HUES48 (cell line): Measurements from ENCODE around the gene BECN2.
"Not testable (repeated sequence)": the region's sequence is repeated elsewhere in the genome, so short reads cannot be mapped to it uniquely, and the experiment has no call there.

Source experiments
- H3K27ac ChIP-seq: one replicate; pipeline ENCODE4 v1.7.0; 2013; ENCODE audit warnings: low read depth, low read length, inconsistent platforms
- H3K27me3 ChIP-seq: 2 replicates; pipeline ENCODE4 v1.6.1; 2013; ENCODE audit warnings: mild to moderate bottlenecking, low read length; ENCODE audit not compliant: control insufficient read depth, insufficient read depth
- H3K36me3 ChIP-seq: 2 replicates; pipeline ENCODE4 v1.6.1; 2013; ENCODE audit warnings: low read length; ENCODE audit not compliant: control insufficient read depth, insufficient read depth
- H3K4me1 ChIP-seq: 2 replicates; pipeline ENCODE4 v1.6.1; 2013; ENCODE audit warnings: mild to moderate bottlenecking, low read length; ENCODE audit not compliant: control insufficient read depth, insufficient read depth
- H3K4me3 ChIP-seq: 2 replicates; pipeline ENCODE4 v1.5.1; 2013; ENCODE audit warnings: mild to moderate bottlenecking, low read depth, low read length
- H3K9ac ChIP-seq: 2 replicates; pipeline ENCODE4 v1.6.1; 2013; ENCODE audit warnings: mild to moderate bottlenecking, low read depth, low read length, moderate library complexity
- H3K9me3 ChIP-seq: 2 replicates; pipeline ENCODE4 v1.6.1; 2013; ENCODE audit warnings: low read length; ENCODE audit not compliant: control insufficient read depth, insufficient read depth

BECN2 gene

DNA sequence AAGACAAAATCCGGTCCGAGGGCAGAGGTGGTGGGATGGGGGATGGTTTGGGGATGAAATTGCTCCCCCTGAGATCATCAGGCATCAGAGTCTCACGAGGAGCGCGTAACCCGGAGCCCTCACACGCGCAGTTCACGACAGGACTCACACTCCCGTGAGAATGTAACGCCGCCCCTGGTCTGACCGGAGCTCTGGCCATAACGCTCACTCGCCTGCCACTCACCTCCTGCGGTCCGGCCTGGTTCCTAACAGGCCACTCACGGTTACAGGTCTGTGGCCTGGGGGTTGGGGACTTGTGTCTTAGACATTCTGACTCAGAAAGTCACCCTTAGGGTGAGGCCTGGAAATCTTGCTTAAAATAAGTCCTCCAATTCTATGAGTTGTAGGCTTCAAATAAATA is 21.5 kb downstream of the BECN2 start:
- H3K36me3 ChIP-seq = no peaks in the 10 kb centered on the region
- no peak overlapping the region for H3K27ac ChIP-seq
- H3K4me3 ChIP-seq = no peak overlapping the region
- H3K9ac ChIP-seq = no peak overlapping the region
- no peaks in the 10 kb centered on the region for H3K27me3 ChIP-seq
- no peaks in the 10 kb centered on the region for H3K9me3 ChIP-seq
- no peaks in the 10 kb centered on the region for H3K4me1 ChIP-seq

DNA sequence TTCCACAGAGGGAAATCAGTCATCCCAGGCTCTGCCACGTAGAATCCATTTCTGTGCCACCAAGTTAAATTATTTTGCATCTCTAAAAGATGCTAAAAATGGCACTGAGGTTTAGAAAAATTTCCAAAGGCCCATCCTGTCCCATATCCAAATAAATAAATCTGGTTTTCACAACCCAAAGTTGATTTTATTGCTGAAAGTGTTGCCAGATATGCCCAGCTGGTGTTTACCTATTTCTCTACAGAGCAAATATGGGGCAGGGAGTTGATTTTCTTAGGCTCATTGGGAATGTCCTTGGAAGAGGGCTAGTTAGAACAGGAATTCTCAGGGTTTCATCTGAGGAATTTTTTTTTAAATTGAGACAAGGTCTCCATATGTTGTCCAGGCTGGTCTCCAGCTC is 22.4 kb downstream of the BECN2 start:
- no peaks in the 10 kb centered on the region for H3K9me3 ChIP-seq
- no peak overlapping the region for H3K4me3 ChIP-seq
- no peaks in the 10 kb centered on the region for H3K36me3 ChIP-seq
- no peaks in the 10 kb centered on the region for H3K4me1 ChIP-seq
- no peaks in the 10 kb centered on the region for H3K27me3 ChIP-seq
- no peak overlapping the region for H3K27ac ChIP-seq
- no peak overlapping the region for H3K9ac ChIP-seq

- no peak overlapping the region for H3K9ac ChIP-seq
- no peaks in the 10 kb centered on the region for H3K9me3 ChIP-seq
- no peaks in the 10 kb centered on the region for H3K36me3 ChIP-seq
- no peaks in the 10 kb centered on the region for H3K4me1 ChIP-seq
- no peaks in the 10 kb centered on the region for H3K27me3 ChIP-seq
- H3K4me3 ChIP-seq = no peak overlapping the region
- H3K27ac ChIP-seq = no peak overlapping the region
These were observed 28.2 kb downstream of the BECN2 start for GRCh38 chr1:241985787-241986186.

DNA sequence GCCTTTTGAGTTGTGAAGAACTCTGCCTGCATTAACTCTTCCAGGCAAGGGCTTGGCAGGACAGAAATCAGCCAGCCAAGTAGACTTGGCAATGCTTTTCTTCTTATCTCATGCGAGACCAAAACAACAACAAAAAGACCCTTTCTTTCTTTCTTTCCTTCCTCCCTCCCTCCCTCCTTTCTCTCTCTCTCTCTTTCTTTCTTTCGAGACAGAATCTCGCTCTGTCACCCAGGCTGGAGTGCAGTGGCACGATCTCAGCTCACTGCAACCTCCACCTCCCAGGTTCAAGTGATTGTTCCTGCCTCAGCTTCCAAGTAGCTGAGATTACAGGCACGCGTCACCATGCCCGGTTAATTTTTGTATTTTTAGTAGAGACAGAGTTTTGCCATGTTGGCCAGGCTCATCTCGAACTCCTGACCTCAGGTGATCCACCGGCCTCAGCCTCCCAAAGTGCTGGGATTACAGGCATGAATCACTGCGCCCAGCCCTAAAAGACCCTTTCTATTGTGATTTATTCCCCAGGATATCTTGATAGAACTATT is 30.9 kb downstream of the BECN2 start:
- not testable (repeated sequence) for H3K27ac ChIP-seq, H3K9ac ChIP-seq, H3K9me3 ChIP-seq, H3K4me3 ChIP-seq, H3K4me1 ChIP-seq, H3K36me3 ChIP-seq, H3K27me3 ChIP-seq

DNA sequence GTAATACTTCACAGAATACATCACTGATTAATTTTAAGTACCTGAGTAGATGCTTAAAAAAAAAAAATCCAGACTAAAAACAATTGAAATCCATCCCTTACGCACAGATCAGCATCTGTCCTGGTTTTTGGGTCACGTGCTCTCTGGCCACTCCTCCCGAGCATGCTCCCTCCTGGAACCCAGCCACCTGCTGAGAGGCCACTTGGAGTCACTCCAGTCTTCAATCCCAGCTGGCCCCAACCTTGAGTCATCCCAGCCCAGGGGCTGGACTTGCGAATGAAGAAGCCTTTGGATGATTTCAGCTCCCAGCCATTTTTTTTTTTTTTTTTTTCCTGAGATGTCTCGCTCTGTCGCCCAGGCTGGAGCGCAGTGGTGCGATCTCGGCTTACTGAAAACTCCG is 32.5 kb downstream of the BECN2 start:
- Histone ChIP-seq H3K36me3 (no peaks in the 10 kb centered on the region), H3K9me3 (no peaks in the 10 kb centered on the region), H3K9ac (no peak overlapping the region), H3K27me3 (no peaks in the 10 kb centered on the region), H3K27ac (no peak overlapping the region), H3K4me3 (no peak overlapping the region), H3K4me1 (no peaks in the 10 kb centered on the region)

GRCh38 chr1:241992734-241993133 is 35.2 kb downstream of the BECN2 start:
- Histone ChIP-seq H3K4me1 (no peaks in the 10 kb centered on the region), H3K27ac (no peak overlapping the region), H3K36me3 (no peaks in the 10 kb centered on the region), H3K9me3 (no peaks in the 10 kb centered on the region), H3K4me3 (no peak overlapping the region), H3K9ac (no peak overlapping the region), H3K27me3 (no peaks in the 10 kb centered on the region)

DNA sequence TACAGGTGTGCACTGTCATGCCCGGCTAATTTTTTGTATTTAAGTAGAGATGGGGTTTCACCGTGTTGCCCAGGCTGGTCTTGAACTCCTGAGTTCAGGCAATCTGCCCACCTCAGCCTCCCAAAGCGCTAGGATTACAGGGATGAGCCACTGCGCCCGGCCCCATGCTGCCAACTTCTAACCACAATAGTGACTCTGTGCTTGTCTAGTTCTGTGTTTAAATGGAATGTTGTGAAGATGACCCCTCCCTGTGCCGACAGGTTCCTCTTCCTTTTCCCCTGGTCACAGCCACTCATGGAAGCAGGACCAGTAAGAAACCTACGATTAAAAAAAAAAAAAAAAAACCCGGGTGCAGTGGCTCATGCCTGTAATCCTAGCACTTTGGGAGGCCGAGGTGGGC is 36.6 kb downstream of the BECN2 start:
- Histone ChIP-seq H3K27me3 (no peaks in the 10 kb centered on the region), H3K36me3 (no peaks in the 10 kb centered on the region), H3K4me3 (no peak overlapping the region), H3K9ac (no peak overlapping the region), H3K4me1 (peaks cover 5% of the 10 kb centered on the region), H3K9me3 (no peaks in the 10 kb centered on the region), H3K27ac (no peak overlapping the region)

GRCh38 chr1:241997401-241997998 is 39.9 kb downstream of the BECN2 start:
- Histone ChIP-seq H3K27me3 (no peaks in the 10 kb centered on the region), H3K36me3 (no peaks in the 10 kb centered on the region), H3K4me1 (peaks cover 6% of the 10 kb centered on the region), H3K4me3 (no peak overlapping the region), H3K27ac (no peak overlapping the region), H3K9ac (no peak overlapping the region), H3K9me3 (no peaks in the 10 kb centered on the region)

DNA sequence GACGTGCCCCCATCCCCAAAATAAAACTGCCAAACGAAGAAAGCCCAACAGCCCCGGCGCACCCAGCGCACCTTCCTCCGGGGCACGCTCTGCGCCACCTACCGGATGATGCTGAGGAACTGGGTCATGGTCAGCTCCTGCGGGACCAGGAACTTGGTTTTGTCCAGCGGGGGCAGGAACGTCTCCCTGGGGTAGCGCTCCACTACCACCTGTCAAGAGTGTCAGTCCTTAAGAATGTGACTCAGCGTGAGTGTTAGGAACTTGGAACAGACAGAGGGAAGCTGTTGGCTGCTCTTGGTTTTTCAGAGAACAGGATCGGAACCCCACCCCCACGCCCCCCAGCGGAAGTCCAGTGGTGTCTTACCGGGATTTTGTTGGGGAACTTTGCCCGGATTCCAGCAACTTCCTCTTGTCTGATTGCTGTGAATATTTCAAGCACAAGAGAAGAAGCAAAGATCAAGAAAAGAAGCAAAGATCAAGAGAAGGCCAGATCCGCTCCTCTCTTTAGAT is 40.9 kb downstream of the BECN2 start:
- no peaks in the 10 kb centered on the region for H3K27me3 ChIP-seq
- H3K9me3 ChIP-seq = no peaks in the 10 kb centered on the region
- no peak overlapping the region for H3K9ac ChIP-seq
- H3K4me3 ChIP-seq = peak overlapping the region; percentile 64
- no peaks in the 10 kb centered on the region for H3K36me3 ChIP-seq
- H3K4me1 ChIP-seq = peaks cover 6% of the 10 kb centered on the region
- peak overlapping the region; percentile 57 for H3K27ac ChIP-seq

- H3K4me3 ChIP-seq = peak within 1 kb of the TSS; percentile 64
These were observed 41.5 kb downstream of the BECN2 start, which contains the start of gene MAP1LC3C for GRCh38 chr1:241999026-241999425. TSS of gene MAP1LC3C (minus strand) at chr1:241999098. CDS start at chr1:241999008, 90 bp downstream.

DNA sequence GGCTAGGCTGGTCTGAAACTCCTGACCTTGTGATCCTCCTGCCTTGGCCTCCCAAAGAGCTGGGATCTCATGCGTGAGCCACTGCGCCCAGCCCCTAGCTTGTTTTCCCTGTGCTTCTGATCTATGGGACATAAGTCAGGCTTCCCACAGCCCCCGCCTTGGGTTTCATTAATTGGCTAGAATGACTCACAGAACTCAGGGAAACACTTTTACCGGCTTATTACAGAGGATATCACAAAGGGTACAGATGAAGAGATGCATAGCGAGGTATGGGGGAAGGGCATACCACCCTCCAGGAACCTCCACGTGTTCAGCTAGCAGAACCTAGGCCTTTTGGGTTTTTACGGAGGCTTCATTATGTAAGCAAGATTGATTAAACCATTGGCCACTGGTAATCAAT is 42.9 kb downstream of the BECN2 start:
- Histone ChIP-seq H3K36me3 (no peaks in the 10 kb centered on the region), H3K9me3 (no peaks in the 10 kb centered on the region), H3K9ac (no peak overlapping the region), H3K27ac (no peak overlapping the region), H3K4me3 (no peak overlapping the region), H3K4me1 (peaks cover 6% of the 10 kb centered on the region), H3K27me3 (no peaks in the 10 kb centered on the region)

More at GRCh38 chr1:241999026-241999425, 41.5 kb downstream of the BECN2 start, which contains the start of gene MAP1LC3C:
- H3K27me3 ChIP-seq = no peaks in the 10 kb centered on the region
- H3K9ac ChIP-seq = no peak within 1 kb of the TSS
- no peaks in the 10 kb centered on the region for H3K36me3 ChIP-seq
- H3K4me1 ChIP-seq = peaks cover 6% of the 10 kb centered on the region
- H3K27ac ChIP-seq = peak within 1 kb of the TSS; percentile 57
- no peaks in the 10 kb centered on the region for H3K9me3 ChIP-seq
